GM21526 (cell line): ENCODE measurements around the gene SESN3.
"Not testable (repeated sequence)": the region's sequence is repeated elsewhere in the genome, so short reads cannot be mapped to it uniquely, and the experiment has no call there.

Source experiments
- ATAC-seq: cut with Tn5 transposase; IDR thresholded peaks from one replicate; pipeline ENCODE4 v1.9.1; 2021; ENCODE audit warnings: moderate library complexity; ENCODE audit not compliant: unreplicated experiment, low FRiP score

SESN3 gene

DNA sequence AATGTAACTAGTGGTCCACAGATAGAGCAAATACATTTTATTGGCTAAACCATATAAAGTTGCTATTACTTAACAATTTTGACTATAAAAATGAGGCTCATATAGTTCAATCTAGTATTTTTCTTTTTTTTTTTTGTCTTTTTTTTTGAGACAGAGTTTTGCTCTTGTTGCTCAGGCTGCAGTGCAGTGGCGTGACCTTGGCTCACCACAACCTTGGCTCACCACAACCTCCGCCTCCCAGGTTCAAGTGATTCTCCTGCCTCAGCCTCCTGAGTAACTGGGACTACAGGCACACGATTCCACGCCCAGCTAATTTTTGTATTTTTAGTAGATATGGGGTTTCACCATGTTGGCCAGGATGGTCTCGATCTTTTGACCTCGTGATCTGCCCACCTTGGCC is 3.9 kb downstream of the SESN3 start:
- not testable (repeated sequence) for ATAC-seq

GRCh38 chr11:95222817-95223216 is 8.2 kb downstream of the SESN3 start:
- no peak for ATAC-seq

DNA sequence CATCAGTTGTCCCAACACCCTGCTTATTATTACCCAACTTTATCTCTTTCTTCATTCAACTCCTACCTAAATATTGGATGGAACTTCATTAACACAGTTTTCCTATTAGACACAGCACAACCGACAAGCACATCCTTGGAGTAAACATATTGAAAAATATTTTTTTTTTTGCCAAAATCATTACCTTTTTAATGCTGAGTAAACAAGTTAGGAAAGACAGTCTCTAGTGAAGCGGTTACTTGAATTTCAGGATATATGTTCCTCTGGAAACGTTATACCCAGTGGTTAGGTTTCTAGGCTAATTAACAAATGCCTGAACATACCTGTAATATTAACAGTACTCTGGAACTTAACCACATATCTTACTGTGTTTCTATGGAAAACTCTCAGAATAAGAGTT is 11.4 kb downstream of the SESN3 start:
- no peak for ATAC-seq

GRCh38 chr11:95218149-95218548 is 12.9 kb downstream of the SESN3 start:
- ATAC-seq: no peak

GRCh38 chr11:95212609-95213008 is 18.4 kb downstream of the SESN3 start:
- ATAC-seq: no peak

GRCh38 chr11:95209535-95209934 is 21.5 kb downstream of the SESN3 start:
- not testable (repeated sequence) for ATAC-seq

- ATAC-seq: no peak
These were observed 30.1 kb downstream of the SESN3 start for GRCh38 chr11:95200781-95201457.

DNA sequence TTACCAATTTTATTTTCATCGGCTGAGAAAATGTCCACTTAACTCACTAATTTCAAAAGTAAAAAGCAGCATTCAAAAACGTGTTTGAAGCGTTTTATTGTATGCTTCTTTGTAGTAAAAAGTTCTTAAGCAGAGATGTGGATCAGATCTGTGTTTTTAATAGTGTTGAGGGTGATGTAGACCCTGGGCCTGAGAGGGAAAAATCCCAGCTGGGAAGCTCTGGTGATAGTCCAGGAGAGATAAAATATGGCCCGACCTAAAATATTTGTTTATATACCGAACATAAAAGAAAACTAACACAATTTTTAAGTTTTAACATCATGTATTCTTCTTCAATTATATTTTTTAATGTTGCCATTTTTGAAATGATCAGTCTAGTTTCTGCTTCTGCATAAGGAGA is 35.2 kb downstream of the SESN3 start:
- no peak for ATAC-seq

DNA sequence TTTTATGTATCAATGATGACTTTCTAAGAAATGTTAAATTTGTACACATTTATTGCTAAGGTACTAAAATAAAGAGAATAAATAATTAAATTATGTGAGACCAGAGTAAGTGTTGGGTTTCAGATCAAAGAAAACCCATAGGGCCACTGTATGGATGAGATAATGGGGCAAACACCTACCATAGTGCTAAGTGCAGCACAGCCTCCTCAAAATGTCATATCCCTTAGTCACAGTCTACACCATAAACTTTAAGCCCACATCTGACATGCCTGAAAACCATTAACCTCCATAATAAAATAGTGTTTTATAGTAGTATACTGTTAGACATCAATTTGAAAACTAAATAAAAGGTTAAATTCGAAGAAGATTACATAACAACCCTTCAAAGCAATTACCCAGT is 37.5 kb downstream of the SESN3 start:
- ATAC-seq: no peak

GRCh38 chr11:95192717-95193116 is 38.3 kb downstream of the SESN3 start:
- no peak for ATAC-seq

GRCh38 chr11:95187723-95188122 is 43.3 kb downstream of the SESN3 start:
- ATAC-seq: no peak

- no peak for ATAC-seq
These were observed 48.6 kb downstream of the SESN3 start for GRCh38 chr11:95182397-95182796.

DNA sequence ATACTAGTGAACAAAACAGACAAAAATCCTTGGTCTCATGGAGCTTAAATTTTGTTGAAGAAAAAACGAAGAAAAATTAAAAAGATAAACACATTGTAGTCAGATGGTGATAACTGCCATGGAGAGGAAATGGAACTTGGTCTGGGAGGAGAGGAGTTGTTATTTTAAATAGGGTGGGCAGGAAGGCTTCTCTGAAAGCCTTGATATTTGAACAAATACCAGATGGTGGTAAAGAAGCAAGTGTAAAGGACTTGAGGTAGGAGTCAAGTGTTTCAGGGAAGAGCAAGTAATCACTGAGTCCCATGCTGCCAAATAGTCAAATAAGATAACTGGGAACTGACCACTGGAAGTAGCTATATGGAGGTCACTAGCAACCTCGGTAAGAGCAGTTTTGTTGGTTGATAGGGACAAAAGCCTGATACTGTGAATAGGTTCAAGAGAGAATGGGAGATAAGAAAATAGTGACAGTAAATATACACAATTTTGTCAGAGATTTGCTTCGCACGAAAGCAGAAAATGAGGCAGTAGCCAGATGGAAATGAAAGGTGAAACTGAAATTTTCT is 55.1 kb downstream of the SESN3 start:
- no peak for ATAC-seq

DNA sequence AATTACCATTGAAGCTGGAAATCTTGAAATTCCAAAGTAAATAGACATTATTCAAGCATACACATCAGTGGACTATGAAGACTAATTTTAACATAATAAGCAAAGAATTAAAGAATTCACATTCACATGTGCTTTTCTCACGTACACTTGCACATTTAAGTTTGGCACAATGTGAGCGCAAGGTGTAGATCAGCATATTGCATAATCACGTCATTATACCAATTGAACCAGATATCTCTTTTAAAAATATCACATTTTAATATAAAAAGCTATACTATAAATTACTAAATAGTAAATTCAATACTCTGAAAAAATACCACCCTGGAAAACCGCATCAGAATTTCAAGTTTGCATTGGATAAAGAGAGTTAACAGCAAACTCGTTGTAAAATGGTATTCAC is 60.7 kb downstream of the SESN3 start:
- ATAC-seq: no peak

DNA sequence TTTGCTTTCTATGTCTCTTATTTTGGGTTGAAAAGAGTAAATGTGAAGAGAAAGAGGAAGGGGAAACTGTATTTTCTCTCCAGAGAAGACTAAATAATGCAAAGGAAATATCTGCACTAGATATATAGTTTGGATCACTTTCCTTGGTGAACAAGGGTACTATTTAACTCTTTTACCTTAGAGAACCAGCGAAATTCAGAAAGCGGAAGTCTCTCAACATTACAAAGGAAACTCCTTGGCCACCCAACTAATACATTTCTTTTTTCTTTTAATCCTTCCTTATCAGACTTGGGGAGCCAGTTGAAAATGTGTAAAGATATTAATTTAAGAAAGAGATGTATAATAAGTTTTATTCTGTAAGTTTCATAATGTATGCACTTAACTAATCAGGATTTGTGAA is 64.2 kb downstream of the SESN3 start:
- ATAC-seq: no peak

DNA sequence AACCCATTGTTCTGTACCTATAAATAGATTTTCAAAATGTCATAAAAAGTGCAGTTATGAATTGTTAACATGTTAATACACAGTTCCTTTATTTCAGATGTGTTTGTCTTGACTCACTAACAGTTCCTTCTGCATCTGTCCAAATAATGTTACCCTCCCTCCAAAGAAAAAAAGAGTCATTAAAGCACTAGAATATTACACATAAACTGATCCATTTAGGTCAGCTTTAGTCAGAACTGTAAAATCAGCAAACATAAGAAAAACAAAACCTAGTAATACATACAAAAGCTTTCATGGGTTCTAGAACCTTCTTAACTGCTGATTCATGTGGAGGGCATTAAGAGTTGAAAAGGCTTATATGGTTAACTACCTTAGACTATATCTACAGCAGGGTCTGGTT is 65.4 kb downstream of the SESN3 start:
- no peak for ATAC-seq

- ATAC-seq: no peak
These were observed 67.9 kb downstream of the SESN3 start for GRCh38 chr11:95163106-95163505.

GRCh38 chr11:95161248-95161647 is 69.8 kb downstream of the SESN3 start:
- ATAC-seq: no peak

DNA sequence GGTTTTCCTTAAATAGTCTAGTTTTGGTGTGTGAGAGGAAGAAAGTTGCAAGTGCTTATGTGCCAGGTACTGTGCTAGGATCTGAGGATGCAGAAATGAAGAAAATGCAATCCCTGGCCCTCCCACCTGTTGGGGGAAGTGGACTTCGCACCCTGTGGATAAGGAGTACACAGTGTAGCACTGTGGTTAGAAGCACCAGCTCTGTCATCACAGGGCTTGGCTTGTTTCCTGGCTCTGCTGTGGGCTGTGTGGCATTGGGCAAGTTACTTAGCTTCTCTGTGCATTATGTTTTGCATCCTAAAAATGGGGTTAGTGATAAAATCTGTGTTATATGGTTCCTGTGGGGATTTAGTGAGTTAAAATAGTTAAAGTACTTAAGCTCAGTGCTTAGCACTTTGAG is 73.2 kb downstream of the SESN3 start:
- ATAC-seq: no peak

DNA sequence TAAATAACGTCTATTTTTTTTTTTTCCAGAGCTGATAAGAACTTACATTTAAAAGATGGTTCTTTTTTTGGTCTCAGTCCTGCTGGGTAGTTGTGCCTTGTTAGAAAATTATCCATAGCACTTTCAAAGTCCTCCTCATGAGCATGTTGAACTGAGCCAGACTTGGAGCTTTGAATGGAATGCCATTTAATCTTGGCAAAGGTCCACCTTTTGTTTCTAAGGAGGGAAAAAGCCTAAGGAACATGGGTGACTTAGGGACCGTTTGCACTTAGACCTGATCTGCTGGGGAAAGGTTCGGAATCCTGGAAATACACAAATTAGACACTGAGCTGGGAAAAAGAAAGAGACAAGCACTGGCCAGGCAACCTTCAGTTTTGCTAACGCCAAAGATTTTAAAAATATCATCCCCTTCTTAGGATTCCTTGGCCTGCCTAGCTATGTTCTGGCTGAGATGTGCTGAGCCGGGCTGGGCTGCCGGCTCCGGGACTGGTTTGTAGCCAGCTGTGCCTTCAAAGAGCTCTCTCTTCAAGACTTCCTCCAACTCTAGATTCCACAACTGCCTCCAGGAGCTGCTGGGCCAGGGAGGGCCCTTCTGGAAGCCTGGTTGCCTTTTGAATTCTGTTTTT is 74.0 kb downstream of the SESN3 start:
- no peak for ATAC-seq

DNA sequence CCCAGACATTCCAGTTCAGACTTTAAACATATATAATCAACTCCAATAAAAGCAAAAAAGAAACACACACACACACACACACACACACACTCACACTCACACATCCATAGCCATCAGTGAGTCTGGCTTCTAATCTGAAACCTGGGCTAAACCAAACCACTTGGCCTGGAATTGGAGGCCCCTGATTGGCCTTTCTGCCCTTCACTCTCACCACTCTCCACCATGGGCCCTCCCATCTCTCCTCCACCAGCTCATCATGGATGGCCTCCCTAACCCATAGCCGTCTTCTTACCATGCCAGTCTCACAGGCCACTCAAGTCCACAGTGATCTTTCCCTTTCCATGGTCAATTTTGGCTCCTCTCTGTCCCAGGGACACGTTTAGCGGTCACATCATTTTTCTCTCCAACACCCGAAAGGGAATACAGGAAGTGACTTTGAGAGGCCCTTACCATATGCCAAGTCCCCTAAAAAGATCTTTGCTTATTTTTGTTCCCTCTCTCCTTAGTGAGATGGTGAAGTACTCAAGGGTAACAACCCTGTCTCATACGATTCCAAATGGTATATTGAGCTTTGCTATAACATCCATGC is 74.8 kb downstream of the SESN3 start:
- no peak for ATAC-seq

DNA sequence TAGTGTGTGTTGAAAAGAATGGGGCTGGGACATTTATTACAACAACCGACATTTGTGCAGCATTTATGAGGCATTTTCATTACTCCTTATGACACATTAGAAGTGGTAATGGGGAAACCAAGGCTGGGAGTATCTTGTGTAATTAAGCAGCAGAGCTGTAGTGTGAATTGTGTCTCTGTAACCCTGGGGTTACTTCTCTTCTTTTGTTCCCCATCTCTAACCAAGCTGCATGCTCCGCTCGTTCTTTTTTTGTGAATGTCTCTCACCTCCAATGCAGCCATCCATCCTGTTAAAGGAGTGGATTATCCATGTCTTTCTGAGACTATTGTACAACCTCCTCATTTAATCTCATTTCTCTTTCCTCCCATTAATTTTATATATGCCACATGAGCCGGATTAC is 75.6 kb downstream of the SESN3 start:
- ATAC-seq: no peak
